Neutrophil (primary cell): ENCODE results near the gene WDFY1.
A peak's percentile ranks its signal among the peaks of the same experiment; 100 is the strongest.

ENCODE experiments used
- H3K27ac ChIP-seq: fragments of 200-600 bp; sonication (generic); 2 replicates; pipeline ENCODE4 v1.5.1; 2016; ENCODE audit warnings: mild to moderate bottlenecking, moderate library complexity
- H3K27me3 ChIP-seq: fragments of 200-600 bp; sonication (generic); 2 replicates; pipeline ENCODE4 v1.6.0; 2016; ENCODE audit warnings: mild to moderate bottlenecking
- H3K36me3 ChIP-seq: fragments of 200-600 bp; sonication (generic); 2 replicates; pipeline ENCODE4 v1.5.1; 2017
- H3K4me1 ChIP-seq, 2 experiments: fragments of 200-600 bp in 1 of 2; sonication (generic) in 1 of 2; 1 replicate in 1 of 2; 2 replicates in 1 of 2; pipeline versions ENCODE4 v1.5.1 to v1.6.1; 2013 to 2016; ENCODE audit warnings: low read depth in 1 of 2, low read length in 1 of 2, mild to moderate bottlenecking in 1 of 2, moderate library complexity in 1 of 2; ENCODE audit not compliant: control insufficient read depth in 1 of 2, insufficient read depth in 1 of 2
- H3K4me3 ChIP-seq, 2 experiments: fragments of 200-600 bp in 1 of 2; sonication (generic) in 1 of 2; 1 replicate in 1 of 2; 2 replicates in 1 of 2; pipeline ENCODE4 v1.5.1; 2013 to 2016; ENCODE audit warnings: low read depth in 1 of 2, low read length in 1 of 2, mild to moderate bottlenecking in 1 of 2, moderate library complexity in 1 of 2
- H3K9me3 ChIP-seq: fragments of 200-600 bp; sonication (generic); 2 replicates; pipeline ENCODE4 v1.5.1; 2016
- TF ChIP-seq, protein P1 (sequence below): fragments of 200-600 bp; sonication (generic); IDR thresholded peaks from 2 replicates; pipeline ENCODE4 v1.5.1; 2016; ENCODE audit warnings: antibody characterized with exemption

WDFY1 gene

GRCh38 chr2:223934870-223935269 lies 10.3 kb downstream of the WDFY1 start:
- Histone ChIP-seq H3K27ac (peak overlapping the region; percentile 56), H3K4me1 (peaks cover 21 to 55% of the 10 kb centered on the region in 2 experiments), H3K27me3 (no peaks in the 10 kb centered on the region), H3K36me3 (no peaks in the 10 kb centered on the region), H3K4me3 (no peak overlapping the region), H3K9me3 (no peaks in the 10 kb centered on the region)
- TF ChIP-seq, protein P1, sequence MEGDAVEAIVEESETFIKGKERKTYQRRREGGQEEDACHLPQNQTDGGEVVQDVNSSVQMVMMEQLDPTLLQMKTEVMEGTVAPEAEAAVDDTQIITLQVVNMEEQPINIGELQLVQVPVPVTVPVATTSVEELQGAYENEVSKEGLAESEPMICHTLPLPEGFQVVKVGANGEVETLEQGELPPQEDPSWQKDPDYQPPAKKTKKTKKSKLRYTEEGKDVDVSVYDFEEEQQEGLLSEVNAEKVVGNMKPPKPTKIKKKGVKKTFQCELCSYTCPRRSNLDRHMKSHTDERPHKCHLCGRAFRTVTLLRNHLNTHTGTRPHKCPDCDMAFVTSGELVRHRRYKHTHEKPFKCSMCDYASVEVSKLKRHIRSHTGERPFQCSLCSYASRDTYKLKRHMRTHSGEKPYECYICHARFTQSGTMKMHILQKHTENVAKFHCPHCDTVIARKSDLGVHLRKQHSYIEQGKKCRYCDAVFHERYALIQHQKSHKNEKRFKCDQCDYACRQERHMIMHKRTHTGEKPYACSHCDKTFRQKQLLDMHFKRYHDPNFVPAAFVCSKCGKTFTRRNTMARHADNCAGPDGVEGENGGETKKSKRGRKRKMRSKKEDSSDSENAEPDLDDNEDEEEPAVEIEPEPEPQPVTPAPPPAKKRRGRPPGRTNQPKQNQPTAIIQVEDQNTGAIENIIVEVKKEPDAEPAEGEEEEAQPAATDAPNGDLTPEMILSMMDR: no peak

- no peaks in the 10 kb centered on the region for H3K9me3 ChIP-seq
- no peaks in the 10 kb centered on the region for H3K36me3 ChIP-seq
- H3K27ac ChIP-seq: no peak overlapping the region
- H3K4me3 ChIP-seq: no peak overlapping the region
- H3K27me3 ChIP-seq: no peaks in the 10 kb centered on the region
- peaks cover 30 to 58% of the 10 kb centered on the region in 2 experiments for H3K4me1 ChIP-seq
- TF ChIP-seq, protein P1: no peak
Observed at GRCh38 chr2:223932816-223933800, 12.0 kb downstream of the WDFY1 start.

DNA sequence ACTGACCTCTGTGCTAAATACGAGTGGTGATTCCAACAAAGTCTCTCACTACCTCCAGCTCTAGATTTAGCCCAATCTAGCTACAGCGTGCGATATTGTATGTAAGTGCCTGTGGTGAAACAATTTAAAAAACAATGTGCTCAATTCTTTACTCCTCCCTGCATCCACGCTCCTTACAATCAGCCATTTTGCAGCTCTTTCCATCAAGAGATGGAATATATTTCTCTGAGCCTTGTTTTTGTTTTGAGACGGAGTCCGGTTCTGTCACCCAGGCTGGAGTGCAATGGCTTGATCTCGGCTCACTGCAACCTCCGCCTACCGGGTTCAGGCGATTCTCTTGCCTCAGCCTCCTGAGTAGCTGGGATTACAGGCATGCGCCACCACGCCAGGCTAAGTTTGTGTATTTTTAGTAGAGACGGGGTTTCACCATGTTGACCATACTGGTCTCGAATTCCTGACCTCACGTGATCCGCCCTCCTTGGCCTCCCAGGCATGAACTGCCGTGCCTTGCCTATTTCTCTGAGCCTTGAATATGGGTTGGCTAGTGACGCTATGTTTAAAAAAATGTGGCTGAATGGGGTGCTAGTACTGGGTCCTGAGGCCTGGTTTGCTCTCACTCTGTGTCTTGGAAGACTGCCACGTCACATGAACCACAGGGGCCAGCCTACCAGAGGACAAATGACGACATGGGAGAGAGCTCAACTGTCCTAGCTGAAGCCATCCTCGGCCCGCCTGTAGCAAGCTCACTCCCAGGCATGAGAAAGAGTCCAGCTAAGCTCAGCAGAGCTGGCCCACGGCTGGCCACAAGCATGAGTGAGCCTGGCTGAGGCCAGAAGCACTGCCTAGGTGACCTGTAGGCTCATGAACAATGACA lies 14.8 kb downstream of the WDFY1 start:
- Histone ChIP-seq H3K4me1 (peaks cover 22 to 43% of the 10 kb centered on the region in 2 experiments), H3K9me3 (no peaks in the 10 kb centered on the region), H3K27ac (peak overlapping the region; percentile 63)

GRCh38 chr2:223929571-223930102 lies 15.5 kb downstream of the WDFY1 start:
- H3K27ac ChIP-seq: peak overlapping the region; percentile 63
- TF ChIP-seq, protein P1: no peak
- no peaks in the 10 kb centered on the region for H3K9me3 ChIP-seq
- no peaks in the 10 kb centered on the region for H3K36me3 ChIP-seq
- no peaks in the 10 kb centered on the region for H3K27me3 ChIP-seq
- peaks cover 16 to 36% of the 10 kb centered on the region in 2 experiments for H3K4me1 ChIP-seq
- H3K4me3 ChIP-seq: peak overlapping the region in 1 of 2 experiments; percentile 10

More for the DNA sequence above, 14.8 kb downstream of the WDFY1 start:
- H3K27me3 ChIP-seq: no peaks in the 10 kb centered on the region
- no peaks in the 10 kb centered on the region for H3K36me3 ChIP-seq
- TF ChIP-seq, protein P1: no peak
- H3K4me3 ChIP-seq: no peak overlapping the region
